Testis (tissue), 2 donors: Measurements from ENCODE around the gene KCTD16.

Source experiments
- POLR2A ChIP-seq: fragments of 450-650 bp; IDR thresholded peaks from one replicate; pipeline ENCODE4 v1.6.1; 2017; ENCODE audit warnings: antibody characterized with exemption, mild to moderate bottlenecking, moderate library complexity
- TF ChIP-seq, protein P1 (sequence below), 3 experiments: fragments of 450-650 bp in 2 of 3; fragments of 200-600 bp in 1 of 3; sonication (generic) in 1 of 3; IDR thresholded peaks; one replicate each; pipeline ENCODE4 v1.5.1; 2016 to 2019; ENCODE audit warnings: antibody characterized with exemption in 3 of 3, mild to moderate bottlenecking in 2 of 3, moderate library complexity in 1 of 3

GRCh38 chr5:144135113-144135762 lies 35.4 kb upstream of the KCTD16 start:
- TF ChIP-seq POLR2A = no peak
- TF ChIP-seq, protein P1, sequence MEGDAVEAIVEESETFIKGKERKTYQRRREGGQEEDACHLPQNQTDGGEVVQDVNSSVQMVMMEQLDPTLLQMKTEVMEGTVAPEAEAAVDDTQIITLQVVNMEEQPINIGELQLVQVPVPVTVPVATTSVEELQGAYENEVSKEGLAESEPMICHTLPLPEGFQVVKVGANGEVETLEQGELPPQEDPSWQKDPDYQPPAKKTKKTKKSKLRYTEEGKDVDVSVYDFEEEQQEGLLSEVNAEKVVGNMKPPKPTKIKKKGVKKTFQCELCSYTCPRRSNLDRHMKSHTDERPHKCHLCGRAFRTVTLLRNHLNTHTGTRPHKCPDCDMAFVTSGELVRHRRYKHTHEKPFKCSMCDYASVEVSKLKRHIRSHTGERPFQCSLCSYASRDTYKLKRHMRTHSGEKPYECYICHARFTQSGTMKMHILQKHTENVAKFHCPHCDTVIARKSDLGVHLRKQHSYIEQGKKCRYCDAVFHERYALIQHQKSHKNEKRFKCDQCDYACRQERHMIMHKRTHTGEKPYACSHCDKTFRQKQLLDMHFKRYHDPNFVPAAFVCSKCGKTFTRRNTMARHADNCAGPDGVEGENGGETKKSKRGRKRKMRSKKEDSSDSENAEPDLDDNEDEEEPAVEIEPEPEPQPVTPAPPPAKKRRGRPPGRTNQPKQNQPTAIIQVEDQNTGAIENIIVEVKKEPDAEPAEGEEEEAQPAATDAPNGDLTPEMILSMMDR (IDR thresholded peaks at IDR 0.05) = no peak
